Mucosa of descending colon (tissue), 3 donors: ENCODE measurements around the gene HDAC4. TPM values are rescaled to one million over a fixed set of nuclear protein-coding genes. Genes with fewer than 3 reads are reported as not detected.
A peak's percentile ranks its signal among the peaks of the same experiment; 100 is the strongest.

ENCODE experiments used
- ATAC-seq: fragments of 200-7000 bp; cut with Tn5 transposase; one replicate; pipeline ENCODE4 v1.9.1; 2020; ENCODE audit warnings: mild to moderate bottlenecking, moderate library complexity
- DNase-seq, 3 donors: peaks; one replicate each; pipeline ENCODE4 v3.0.0-alpha.2; 2020
- H3K36me3 ChIP-seq: fragments of 200-600 bp; one replicate; pipeline ENCODE4 v1.8.0; 2021; ENCODE audit warnings: low read depth, mild to moderate bottlenecking
- H3K4me1 ChIP-seq: fragments of 200-600 bp; one replicate; pipeline ENCODE4 v1.8.0; 2021; ENCODE audit warnings: low read depth, mild to moderate bottlenecking
- H3K4me3 ChIP-seq: fragments of 200-600 bp; one replicate; pipeline ENCODE4 v1.8.0; 2021; ENCODE audit warnings: mild to moderate bottlenecking
- H3K9me3 ChIP-seq: fragments of 200-600 bp; one replicate; pipeline ENCODE4 v1.8.0; 2021; ENCODE audit warnings: mild to moderate bottlenecking
- intact Hi-C, 2 donors: fragments of 100-400 bp; cut with DNase I in 1 of 2; cut with micrococcal nuclease in 1 of 2; formaldehyde crosslinking; loops; one replicate each; pipeline versions ENCODE4 v1.11.0 to v1.11.1; 2022; cut with DNase I, micrococcal nuclease
- total RNA-seq, 3 donors: library from RNA; stranded (reverse); fragmentation: NEBNext Ultra II Directional in 2 of 3; extraction: Animal tissue kit (Norgen Biotek cat#: 25700) in 2 of 3; gene quantifications; one replicate each; pipeline versions ENCODE4 v1.2.1 to v1.2.4, GENCODE V29; 2021 to 2023
- TF ChIP-seq, protein P1 (sequence below): fragments of 200-600 bp; IDR thresholded peaks from one replicate; pipeline ENCODE4 v1.8.0; 2022; ENCODE audit warnings: antibody characterized with exemption, mild to moderate bottlenecking
- donor health status: DM: no; HTN: no; CAD: no; lungs with moderate emphysema.
- donor health status: DM: no; HTN: no; CAD: no.
- donor health status: DM: no; HTN: yes; CAD: no.

The HDAC4 gene
- total RNA-seq, 3 donors from 2014 or later: 41.4 to 147 (median 44.0) TPM

DNA sequence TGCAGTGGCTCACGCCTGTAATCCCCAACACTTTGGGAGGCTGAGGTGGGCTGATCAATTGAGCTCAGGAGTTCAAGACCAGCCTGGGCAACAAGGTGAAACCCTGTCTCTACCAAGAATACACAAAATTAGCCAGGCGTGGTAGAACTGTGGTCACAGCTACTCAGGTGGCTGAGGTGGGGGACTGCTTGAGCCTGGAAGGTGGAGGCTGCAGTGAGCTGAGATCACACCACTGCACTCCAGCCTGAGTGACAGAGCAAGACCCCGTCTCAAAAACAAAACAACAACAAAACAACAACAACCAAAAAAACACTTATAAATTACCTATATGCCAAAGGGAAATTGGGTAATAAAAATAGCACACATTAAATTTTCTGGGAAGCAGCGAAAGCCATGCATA is 141.6 kb downstream of the HDAC4 start:
- no peak for DNase-seq
- Histone ChIP-seq H3K36me3 (no peaks in the 10 kb centered on the region), H3K4me3 (no peak overlapping the region), H3K4me1 (peaks cover 8% of the 10 kb centered on the region), H3K9me3 (no peaks in the 10 kb centered on the region)
- intact Hi-C loops: no loop called here
- TF ChIP-seq, protein P1, sequence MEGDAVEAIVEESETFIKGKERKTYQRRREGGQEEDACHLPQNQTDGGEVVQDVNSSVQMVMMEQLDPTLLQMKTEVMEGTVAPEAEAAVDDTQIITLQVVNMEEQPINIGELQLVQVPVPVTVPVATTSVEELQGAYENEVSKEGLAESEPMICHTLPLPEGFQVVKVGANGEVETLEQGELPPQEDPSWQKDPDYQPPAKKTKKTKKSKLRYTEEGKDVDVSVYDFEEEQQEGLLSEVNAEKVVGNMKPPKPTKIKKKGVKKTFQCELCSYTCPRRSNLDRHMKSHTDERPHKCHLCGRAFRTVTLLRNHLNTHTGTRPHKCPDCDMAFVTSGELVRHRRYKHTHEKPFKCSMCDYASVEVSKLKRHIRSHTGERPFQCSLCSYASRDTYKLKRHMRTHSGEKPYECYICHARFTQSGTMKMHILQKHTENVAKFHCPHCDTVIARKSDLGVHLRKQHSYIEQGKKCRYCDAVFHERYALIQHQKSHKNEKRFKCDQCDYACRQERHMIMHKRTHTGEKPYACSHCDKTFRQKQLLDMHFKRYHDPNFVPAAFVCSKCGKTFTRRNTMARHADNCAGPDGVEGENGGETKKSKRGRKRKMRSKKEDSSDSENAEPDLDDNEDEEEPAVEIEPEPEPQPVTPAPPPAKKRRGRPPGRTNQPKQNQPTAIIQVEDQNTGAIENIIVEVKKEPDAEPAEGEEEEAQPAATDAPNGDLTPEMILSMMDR: no peak
- no peak for ATAC-seq

DNA sequence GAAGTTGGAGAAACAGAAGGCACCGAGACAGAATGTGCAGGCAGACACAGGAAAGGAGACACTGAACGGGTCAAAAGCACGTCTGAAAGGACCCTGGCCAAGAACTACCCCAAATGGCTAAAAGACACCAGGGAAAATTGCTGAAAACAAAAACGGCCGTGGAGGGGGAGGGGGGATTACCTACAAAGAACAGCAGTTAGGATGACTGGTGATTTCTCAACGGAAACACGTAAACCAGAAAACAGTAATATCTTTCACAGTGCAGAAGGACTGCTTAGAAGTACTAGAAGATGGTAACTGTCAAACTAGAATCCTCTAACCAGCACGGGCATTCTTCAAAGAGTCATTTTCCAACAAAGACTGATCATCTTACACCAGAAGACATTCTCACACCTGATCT is 142.6 kb downstream of the HDAC4 start:
- peaks cover 8% of the 10 kb centered on the region for H3K4me1 ChIP-seq
- H3K9me3 ChIP-seq: no peaks in the 10 kb centered on the region
- ATAC-seq: no peak
- no peak for DNase-seq
- TF ChIP-seq, protein P1: no peak
- H3K36me3 ChIP-seq: no peaks in the 10 kb centered on the region
- no peak overlapping the region for H3K4me3 ChIP-seq
- intact Hi-C loops: no loop called here

DNA sequence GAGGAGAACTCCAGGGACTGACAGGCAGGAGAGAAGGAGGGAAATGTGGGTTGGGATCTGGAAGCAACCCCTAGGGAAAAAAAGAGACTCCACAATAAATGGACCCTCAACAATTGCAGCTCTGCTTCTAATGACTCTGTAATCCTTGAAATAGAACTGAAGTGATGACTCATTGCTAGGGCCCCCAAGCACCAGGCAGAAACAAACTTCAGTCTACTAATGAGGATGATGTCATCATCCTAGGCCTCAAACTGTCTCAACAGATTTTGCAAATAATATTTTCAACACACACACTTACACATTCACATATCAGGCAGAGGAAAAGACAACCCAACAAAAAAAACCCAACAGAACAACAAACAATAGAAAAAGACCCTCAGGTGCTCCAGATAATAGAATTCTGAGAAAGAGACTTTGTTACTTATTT is 143.3 kb downstream of the HDAC4 start:
- intact Hi-C loops: no loop called here
- ATAC-seq: peak; percentile 20
- DNase-seq: no peak

DNA sequence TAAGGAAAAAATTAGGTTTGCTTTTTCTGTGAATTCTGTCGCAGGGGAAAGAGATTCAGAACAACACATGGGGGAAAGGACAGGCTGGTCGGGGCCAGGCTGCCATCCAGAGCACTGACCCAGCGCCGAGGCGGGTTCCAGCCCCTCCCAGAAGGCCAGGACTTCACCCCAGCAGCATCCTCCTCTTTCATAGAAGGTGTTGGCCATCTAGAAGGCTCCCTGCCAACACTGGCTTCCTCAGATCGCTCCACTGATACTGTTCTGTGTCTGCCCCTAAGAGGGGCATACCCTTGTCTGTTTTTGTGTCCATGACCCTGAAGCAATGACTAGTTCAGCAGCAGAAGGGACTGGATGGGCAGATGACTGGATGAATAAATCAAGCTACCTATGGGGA is 144.5 kb downstream of the HDAC4 start:
- H3K9me3 ChIP-seq: no peaks in the 10 kb centered on the region
- intact Hi-C loops: no loop called here
- no peak overlapping the region for H3K4me3 ChIP-seq
- no peaks in the 10 kb centered on the region for H3K36me3 ChIP-seq
- H3K4me1 ChIP-seq: peaks cover 8% of the 10 kb centered on the region
- DNase-seq: no peak
- no peak for ATAC-seq
- TF ChIP-seq, protein P1: no peak

More for the DNA sequence above, 143.3 kb downstream of the HDAC4 start:
- no peaks in the 10 kb centered on the region for H3K36me3 ChIP-seq
- H3K4me1 ChIP-seq: peaks cover 8% of the 10 kb centered on the region
- H3K9me3 ChIP-seq: no peaks in the 10 kb centered on the region
- TF ChIP-seq, protein P1: no peak
- H3K4me3 ChIP-seq: no peak overlapping the region

DNA sequence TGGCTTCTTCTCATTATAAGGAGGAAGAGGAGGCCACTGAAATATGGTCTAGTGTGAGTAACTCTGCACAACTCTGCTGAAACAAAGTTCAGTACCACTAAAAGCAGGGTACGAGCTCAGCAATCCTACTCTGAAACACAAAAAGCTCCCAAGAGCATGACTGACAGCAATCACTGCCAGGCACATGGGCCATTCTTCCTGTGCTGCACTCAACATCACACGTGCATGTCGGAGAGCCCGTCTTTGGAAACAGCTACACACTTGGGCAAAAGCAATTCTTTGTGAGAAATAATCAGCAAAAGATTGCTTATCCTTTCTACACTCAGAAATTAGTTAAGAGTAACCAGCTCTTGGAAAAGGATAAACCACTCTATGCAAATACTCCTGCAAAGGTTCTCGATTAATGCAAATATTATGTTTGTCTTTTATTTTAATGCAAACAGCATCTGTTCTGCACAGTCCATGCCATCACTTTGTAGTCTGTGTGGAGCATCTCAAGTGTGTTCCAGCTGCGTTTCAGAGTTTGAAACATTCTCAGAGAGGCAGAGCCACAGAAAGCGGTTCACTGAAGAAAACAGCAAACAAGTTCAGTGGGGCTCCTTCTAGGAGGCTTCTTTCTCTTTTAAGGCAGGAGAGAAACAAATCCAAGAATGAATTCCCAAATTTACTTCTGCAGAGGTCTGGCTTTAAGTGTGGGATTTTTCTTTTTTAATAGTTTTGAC is 145.0 kb downstream of the HDAC4 start:
- Histone ChIP-seq H3K4me3 (no peak overlapping the region), H3K9me3 (no peaks in the 10 kb centered on the region), H3K36me3 (no peaks in the 10 kb centered on the region), H3K4me1 (peaks cover 8% of the 10 kb centered on the region)
- intact Hi-C loops: no loop called here
- TF ChIP-seq, protein P1: no peak
- no peak for ATAC-seq
- no peak for DNase-seq
